ENCODE data around the gene RMND1. TPM values are rescaled to one million over a fixed set of nuclear protein-coding genes. Genes with fewer than 3 reads are reported as not detected.
A peak's percentile ranks its signal among the peaks of the same experiment; 100 is the strongest.
"Not testable (repeated sequence)": the region's sequence is repeated elsewhere in the genome, so short reads cannot be mapped to it uniquely, and the experiment has no call there.

Gene RMND1
- total RNA-seq, 1 donor from 2014 or later, result 18.5 TPM

DNA sequence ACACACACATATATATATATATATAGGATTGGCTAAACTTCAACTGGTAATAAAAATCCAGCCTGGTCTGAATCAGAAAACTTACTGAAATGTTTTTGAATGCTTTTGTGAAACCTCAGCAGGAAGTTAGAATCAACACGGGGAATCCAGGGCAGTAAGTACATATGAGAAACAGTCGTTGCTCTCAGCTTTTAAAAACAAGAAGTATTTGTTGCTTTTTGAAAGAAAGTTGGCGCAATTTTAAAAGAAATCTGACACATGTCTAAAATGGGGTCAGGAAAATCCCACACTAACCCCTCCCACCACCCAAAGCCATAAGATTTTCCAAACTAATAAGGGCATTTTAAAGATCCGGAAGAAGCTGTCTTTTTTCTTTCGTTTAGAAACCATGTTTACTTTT, 30.4 kb upstream of the RMND1 start:
- H3K4me3 Mint-ChIP-seq (ENCODE audit: low read depth), result peak overlapping the region; percentile 68
- DNase-seq (ENCODE audit: low spot score), result no peak
- no peaks in the 10 kb centered on the region for H3K9me3 Mint-ChIP-seq
- peak overlapping the region; percentile 91 for H3K27ac Mint-ChIP-seq
- H3K27me3 Mint-ChIP-seq (ENCODE audit: low read depth), result peaks cover 4% of the 10 kb centered on the region
- intact Hi-C loops (cut with micrococcal nuclease), result no loop called here
- H3K36me3 Mint-ChIP-seq (ENCODE audit: low read depth), result peaks cover 2% of the 10 kb centered on the region
- H3K4me1 Mint-ChIP-seq (ENCODE audit: low read depth), result peaks cover 20% of the 10 kb centered on the region

- Mint-ChIP-seq H3K36me3 (ENCODE audit: low read depth) (no peaks in the 10 kb centered on the region), H3K27me3 (ENCODE audit: low read depth) (no peaks in the 10 kb centered on the region), H3K9me3 (no peaks in the 10 kb centered on the region), H3K4me3 (ENCODE audit: low read depth) (peak overlapping the region; percentile 19), H3K4me1 (ENCODE audit: low read depth) (peaks cover 18% of the 10 kb centered on the region), H3K27ac (no peak overlapping the region)
- intact Hi-C loops (cut with micrococcal nuclease), result no loop called here
- no peak for DNase-seq (ENCODE audit: low spot score)
Measured at GRCh38 chr6:151481786-151482185, 29.9 kb upstream of the RMND1 start.

GRCh38 chr6:151478670-151479069, 26.7 kb upstream of the RMND1 start:
- H3K27me3 Mint-ChIP-seq (ENCODE audit: low read depth), result no peaks in the 10 kb centered on the region
- no peak overlapping the region for H3K27ac Mint-ChIP-seq
- intact Hi-C loops (cut with micrococcal nuclease), result loop anchor here (5.0 kb wide), 1 partner anchor 71 kb away; no protein-coding TSS in a partner anchor
- no peak overlapping the region for H3K4me3 Mint-ChIP-seq (ENCODE audit: low read depth)
- H3K36me3 Mint-ChIP-seq (ENCODE audit: low read depth), result no peaks in the 10 kb centered on the region
- H3K9me3 Mint-ChIP-seq, result no peaks in the 10 kb centered on the region
- peaks cover 22% of the 10 kb centered on the region for H3K4me1 Mint-ChIP-seq (ENCODE audit: low read depth)
- no peak for DNase-seq (ENCODE audit: low spot score)

DNA sequence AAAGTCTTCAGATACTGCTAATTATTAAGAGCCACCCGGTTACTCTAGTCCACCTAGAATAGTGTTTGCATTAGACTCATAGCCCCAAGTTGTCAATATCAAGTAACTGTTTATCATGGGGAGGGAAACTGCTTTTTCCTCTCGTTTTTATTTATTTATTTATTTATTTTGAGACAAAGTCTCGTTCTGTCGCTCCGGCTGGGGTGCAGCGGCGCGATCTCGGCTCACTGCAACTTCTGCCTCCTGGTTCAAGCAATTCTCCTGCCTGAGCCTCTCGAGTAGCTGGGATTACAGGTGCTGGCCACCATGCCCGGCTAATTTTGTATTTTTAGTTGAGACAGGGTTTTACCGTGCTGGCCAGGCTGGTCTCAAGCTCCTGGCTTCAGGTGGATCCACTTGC, 25.8 kb upstream of the RMND1 start:
- intact Hi-C loops (cut with micrococcal nuclease), result loop anchor here (2.0 to 5.0 kb wide), 2 partner anchors 37 to 70 kb away; no protein-coding TSS in a partner anchor
- DNase-seq (ENCODE audit: low spot score), result no peak
- Mint-ChIP-seq H3K27me3 (ENCODE audit: low read depth) (no peaks in the 10 kb centered on the region), H3K4me1 (ENCODE audit: low read depth) (peaks cover 21% of the 10 kb centered on the region), H3K9me3 (no peaks in the 10 kb centered on the region), H3K4me3 (ENCODE audit: low read depth) (no peak overlapping the region), H3K27ac (no peak overlapping the region), H3K36me3 (ENCODE audit: low read depth) (no peaks in the 10 kb centered on the region)

GRCh38 chr6:151475653-151476523, 24.0 kb upstream of the RMND1 start:
- H3K27me3 Mint-ChIP-seq (ENCODE audit: low read depth), result no peaks in the 10 kb centered on the region
- H3K9me3 Mint-ChIP-seq, result no peaks in the 10 kb centered on the region

DNA sequence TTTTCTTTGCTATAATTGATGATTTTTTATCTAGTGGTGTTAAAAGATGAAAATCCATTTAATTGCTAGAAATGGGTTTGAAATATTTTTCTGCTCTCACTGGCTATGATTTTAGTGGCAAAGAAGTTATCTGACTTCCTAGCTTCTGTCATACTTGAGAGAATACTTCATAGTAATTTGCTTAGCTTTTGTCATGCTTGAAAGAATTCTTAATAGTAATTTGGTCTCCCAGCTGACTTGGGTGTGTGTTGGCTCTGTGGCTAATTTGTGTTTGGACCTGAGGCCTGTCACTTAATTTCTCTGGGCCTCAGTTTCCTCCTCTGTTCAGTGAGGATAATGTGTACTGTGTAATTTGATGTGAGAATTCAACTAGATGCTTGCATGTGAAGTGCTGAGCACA, 12.8 kb upstream of the RMND1 start:
- H3K9me3 Mint-ChIP-seq, result no peaks in the 10 kb centered on the region
- H3K4me1 Mint-ChIP-seq (ENCODE audit: low read depth), result peaks cover 5% of the 10 kb centered on the region
- H3K27me3 Mint-ChIP-seq (ENCODE audit: low read depth), result no peaks in the 10 kb centered on the region
- no peak for DNase-seq (ENCODE audit: low spot score)
- H3K4me3 Mint-ChIP-seq (ENCODE audit: low read depth), result no peak overlapping the region
- H3K36me3 Mint-ChIP-seq (ENCODE audit: low read depth), result peaks cover 35% of the 10 kb centered on the region
- H3K27ac Mint-ChIP-seq, result no peak overlapping the region
- intact Hi-C loops (cut with micrococcal nuclease), result no loop called here

More at GRCh38 chr6:151475653-151476523, 24.0 kb upstream of the RMND1 start:
- no peak overlapping the region for H3K4me3 Mint-ChIP-seq (ENCODE audit: low read depth)
- H3K36me3 Mint-ChIP-seq (ENCODE audit: low read depth), result no peaks in the 10 kb centered on the region
- intact Hi-C loops (cut with micrococcal nuclease), result loop anchor here (1.0 to 5.0 kb wide), 3 partner anchors 24 to 69 kb away; partner anchors contain the start of gene RMND1
- peaks cover 7% of the 10 kb centered on the region for H3K4me1 Mint-ChIP-seq (ENCODE audit: low read depth)
- DNase-seq (ENCODE audit: low spot score), result no peak
- H3K27ac Mint-ChIP-seq, result no peak overlapping the region

DNA sequence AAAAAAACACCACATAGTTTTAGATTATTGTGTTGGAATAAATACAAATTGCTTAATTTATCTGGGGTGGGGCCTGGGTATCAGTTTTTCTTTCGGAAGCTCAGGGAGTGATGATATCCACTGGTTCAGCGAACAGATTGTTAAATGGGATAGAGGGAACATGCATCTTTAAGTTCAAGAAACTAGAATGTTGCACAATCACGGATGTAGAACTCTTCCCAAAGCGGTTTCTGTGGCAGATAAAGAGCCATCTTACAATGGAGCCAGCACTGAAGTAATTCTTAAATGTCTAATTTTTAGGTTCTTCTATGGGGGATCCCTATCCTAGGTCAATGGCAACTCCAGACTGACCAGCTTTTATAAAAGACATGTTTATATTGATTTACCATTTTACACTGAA, 9.7 kb upstream of the RMND1 start:
- Mint-ChIP-seq H3K4me1 (ENCODE audit: low read depth) (peaks cover 7% of the 10 kb centered on the region), H3K36me3 (ENCODE audit: low read depth) (peaks cover 28% of the 10 kb centered on the region), H3K4me3 (ENCODE audit: low read depth) (no peak overlapping the region)

DNA sequence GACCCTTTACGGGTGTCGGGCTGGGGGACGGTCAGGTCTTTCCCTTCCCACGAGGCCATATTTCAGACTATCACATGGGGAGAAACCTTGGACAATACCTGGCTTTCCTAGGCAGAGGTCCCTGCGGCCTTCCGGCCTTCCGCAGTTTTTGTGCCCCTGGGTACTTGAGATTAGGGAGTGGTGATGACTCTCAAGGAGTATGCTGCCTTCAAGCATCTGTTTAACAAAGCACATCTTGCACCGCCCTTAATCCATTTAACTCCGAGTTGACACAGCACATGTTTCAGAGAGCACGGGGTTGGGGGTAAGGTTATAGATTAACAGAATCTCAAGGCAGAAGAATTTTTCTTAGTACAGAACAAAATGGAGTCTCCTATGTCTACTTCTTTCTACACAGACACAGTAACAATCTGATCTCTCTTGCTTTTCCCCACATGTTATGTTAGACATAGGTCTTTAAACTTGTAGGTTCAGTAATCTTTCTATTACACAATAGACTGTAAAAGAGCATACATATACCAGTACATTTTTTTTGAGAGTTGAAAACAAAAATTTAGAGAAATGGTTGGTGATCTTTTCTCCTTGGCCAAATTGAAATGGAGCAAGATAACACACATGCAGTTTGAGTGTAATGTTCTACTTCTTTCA, 3.9 kb upstream of the RMND1 start:
- Mint-ChIP-seq H3K4me1 (ENCODE audit: low read depth) (peaks cover 24% of the 10 kb centered on the region), H3K36me3 (ENCODE audit: low read depth) (peaks cover 12% of the 10 kb centered on the region)
- H3K27me3 Mint-ChIP-seq (ENCODE audit: low read depth); H3K27ac Mint-ChIP-seq; H3K4me3 Mint-ChIP-seq (ENCODE audit: low read depth); intact Hi-C loops (cut with micrococcal nuclease); DNase-seq (ENCODE audit: low spot score); H3K9me3 Mint-ChIP-seq: not testable (repeated sequence)

More for the DNA sequence above, 9.7 kb upstream of the RMND1 start:
- Mint-ChIP-seq H3K9me3 (no peaks in the 10 kb centered on the region), H3K27me3 (ENCODE audit: low read depth) (no peaks in the 10 kb centered on the region), H3K27ac (no peak overlapping the region)
- intact Hi-C loops (cut with micrococcal nuclease), result no loop called here
- DNase-seq (ENCODE audit: low spot score), result no peak

- Mint-ChIP-seq H3K9me3 (no peaks in the 10 kb centered on the region), H3K27ac (peak overlapping the region; percentile 73), H3K36me3 (ENCODE audit: low read depth) (peaks cover 21% of the 10 kb centered on the region), H3K27me3 (ENCODE audit: low read depth) (no peaks in the 10 kb centered on the region), H3K4me3 (ENCODE audit: low read depth) (peak overlapping the region; percentile 97), H3K4me1 (ENCODE audit: low read depth) (peaks cover 30% of the 10 kb centered on the region)
- intact Hi-C loops (cut with micrococcal nuclease), result loop anchor here (1.0 to 5.0 kb wide), 5 partner anchors 23 to 1550 kb away; partner anchors contain the start of gene MTRF1L
- DNase-seq (ENCODE audit: low spot score), result no peak
Measured at GRCh38 chr6:151452750-151453427, 963 bp upstream of the RMND1 start.

GRCh38 chr6:151451417-151451949, 443 bp downstream of the RMND1 start:
- H3K4me3 Mint-ChIP-seq (ENCODE audit: low read depth), result peak overlapping the region; percentile 97
- no peak for DNase-seq (ENCODE audit: low spot score)
- no peaks in the 10 kb centered on the region for H3K9me3 Mint-ChIP-seq
- peaks cover 15% of the 10 kb centered on the region for H3K36me3 Mint-ChIP-seq (ENCODE audit: low read depth)
- intact Hi-C loops (cut with micrococcal nuclease), result loop anchor here (5.0 kb wide), 1 partner anchor 79 kb away; no protein-coding TSS in a partner anchor
- H3K4me1 Mint-ChIP-seq (ENCODE audit: low read depth), result peaks cover 23% of the 10 kb centered on the region
- peak overlapping the region; percentile 82 for H3K27ac Mint-ChIP-seq
- no peaks in the 10 kb centered on the region for H3K27me3 Mint-ChIP-seq (ENCODE audit: low read depth)

DNA sequence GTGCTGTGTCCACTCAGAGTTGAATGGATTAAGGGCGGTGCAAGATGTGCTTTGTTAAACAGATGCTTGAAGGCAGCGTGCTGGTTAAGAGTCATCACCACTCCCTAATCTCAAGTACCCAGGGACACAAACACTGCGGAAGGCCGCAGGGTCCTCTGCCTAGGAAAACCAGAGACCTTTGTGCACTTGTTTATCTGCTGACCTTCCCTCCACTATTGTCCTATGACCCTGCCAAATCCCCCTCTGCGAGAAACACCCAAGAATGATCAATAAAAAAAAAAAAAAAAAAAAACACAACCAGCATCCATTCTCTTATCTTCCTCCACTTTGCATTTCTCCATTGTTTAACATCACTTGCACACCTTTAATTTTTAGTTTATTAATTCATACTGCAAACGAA, 998 bp downstream of the RMND1 start:
- peaks cover 15% of the 10 kb centered on the region for H3K36me3 Mint-ChIP-seq (ENCODE audit: low read depth)
- intact Hi-C loops (cut with micrococcal nuclease), result loop anchor here (5.0 kb wide), 1 partner anchor 79 kb away; no protein-coding TSS in a partner anchor
- not testable (repeated sequence) for DNase-seq (ENCODE audit: low spot score); H3K9me3 Mint-ChIP-seq; H3K27me3 Mint-ChIP-seq (ENCODE audit: low read depth)
- H3K4me3 Mint-ChIP-seq (ENCODE audit: low read depth), result peak overlapping the region; percentile 97
- H3K4me1 Mint-ChIP-seq (ENCODE audit: low read depth), result peaks cover 21% of the 10 kb centered on the region
- H3K27ac Mint-ChIP-seq, result peak overlapping the region; percentile 82

DNA sequence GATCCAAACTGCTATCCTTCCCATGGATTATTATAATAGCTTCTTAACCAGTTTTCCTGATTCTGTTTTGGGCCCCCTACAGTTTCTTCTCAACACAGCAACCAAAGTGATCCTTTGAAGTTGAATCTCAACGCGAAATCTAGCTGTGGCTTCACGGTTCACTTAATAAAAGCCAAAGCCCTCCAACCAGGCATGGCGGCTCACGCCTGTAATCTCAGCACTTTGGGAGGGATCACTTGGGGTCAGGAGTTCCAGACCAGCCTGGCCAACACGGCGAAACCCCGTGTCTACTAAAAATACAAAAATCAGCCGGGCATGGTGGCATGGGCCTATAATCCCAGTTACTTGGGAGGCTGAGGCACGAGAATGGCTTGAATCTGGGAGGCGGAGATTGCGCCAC, 3.3 kb downstream of the RMND1 start:
- H3K27ac Mint-ChIP-seq, result no peak overlapping the region
- no peaks in the 10 kb centered on the region for H3K9me3 Mint-ChIP-seq
- H3K4me3 Mint-ChIP-seq (ENCODE audit: low read depth), result no peak overlapping the region
- peaks cover 14% of the 10 kb centered on the region for H3K4me1 Mint-ChIP-seq (ENCODE audit: low read depth)
- no peaks in the 10 kb centered on the region for H3K27me3 Mint-ChIP-seq (ENCODE audit: low read depth)
- intact Hi-C loops (cut with micrococcal nuclease), result no loop called here
- no peak for DNase-seq (ENCODE audit: low spot score)
- H3K36me3 Mint-ChIP-seq (ENCODE audit: low read depth), result peaks cover 20% of the 10 kb centered on the region
